HEK293 (cell line): ENCODE data around the gene TTC39A.

Experiments used
- CTCF ChIA-PET: fragments of 350-600 bp; formaldehyde crosslinking; extraction: SDS; loops from one replicate; lab custom pipeline; 2021; ENCODE audit warnings: antibody characterized with exemption; lab: Yijun Ruan, JAX
- POLR2A ChIA-PET: fragments of 300-600 bp; formaldehyde crosslinking; extraction: SDS; loops from one replicate; lab custom pipeline; 2020; ENCODE audit warnings: antibody characterized with exemption, inconsistent platforms; lab: Yijun Ruan, JAX
- H3K27ac ChIP-seq: fragments of 200-500 bp; sonication (Bioruptor generic); 2 replicates; pipeline ENCODE4 v1.5.1; 2014; ENCODE audit warnings: low read depth, low read length, control low read depth, inconsistent platforms; ENCODE audit errors: extremely low read depth
- H3K36me3 ChIP-seq, 2 experiments: fragments of 200-500 bp in 1 of 2; sonication (Bioruptor generic) in 1 of 2; 1 replicate in 1 of 2; 2 replicates in 1 of 2; pipeline ENCODE4 v1.5.1; 2014 to 2017; ENCODE audit warnings: inconsistent platforms in 2 of 2, low read length in 2 of 2; ENCODE audit not compliant: control insufficient read depth in 2 of 2, insufficient read depth in 1 of 2
- H3K4me1 ChIP-seq: fragments of 200-500 bp; sonication (Bioruptor generic); 2 replicates; pipeline ENCODE4 v1.5.1; 2014; ENCODE audit warnings: mild to moderate bottlenecking, low read length, inconsistent platforms; ENCODE audit not compliant: control insufficient read depth, insufficient read depth
- H3K4me3 ChIP-seq: 2 replicates; pipeline ENCODE4 v1.5.1; 2011; ENCODE audit warnings: low read depth, mild to moderate bottlenecking, control low read depth, low read length, moderate library complexity
- H3K9me3 ChIP-seq: fragments of 200-500 bp; sonication (Bioruptor generic); 2 replicates; pipeline ENCODE4 v1.5.1; 2014; ENCODE audit warnings: low read depth, low read length, inconsistent platforms; ENCODE audit not compliant: control insufficient read depth, insufficient read depth
- EGR2 ChIP-seq: fragments of 450-650 bp; formaldehyde crosslinking; IDR thresholded peaks from 2 replicates; pipeline ENCODE4 v1.5.1; 2016; ENCODE audit warnings: low read depth, missing biosample characterization, missing genetic modification characterization
- GLI4 ChIP-seq: fragments of 450-650 bp; formaldehyde crosslinking; IDR thresholded peaks from 2 replicates; pipeline ENCODE4 v1.5.1; 2016; ENCODE audit warnings: missing biosample characterization, missing genetic modification characterization
- IKZF3 ChIP-seq: fragments of 450-650 bp; IDR thresholded peaks from 2 replicates; pipeline ENCODE4 v1.5.0; 2018; ENCODE audit warnings: missing biosample characterization, mild to moderate bottlenecking, missing genetic modification characterization, moderate library complexity
- KLF1 ChIP-seq: fragments of 450-650 bp; formaldehyde crosslinking; IDR thresholded peaks from 2 replicates; pipeline ENCODE4 v1.5.1; 2016; ENCODE audit warnings: missing biosample characterization, missing genetic modification characterization
- OVOL3 ChIP-seq: fragments of 450-650 bp; formaldehyde crosslinking; IDR thresholded peaks from 2 replicates; pipeline ENCODE4 v1.5.1; 2016; ENCODE audit warnings: missing biosample characterization, missing genetic modification characterization
- SP2 ChIP-seq: fragments of 450-650 bp; formaldehyde crosslinking; IDR thresholded peaks from 2 replicates; pipeline ENCODE4 v1.5.1; 2016; ENCODE audit warnings: missing biosample characterization, missing genetic modification characterization
- SP7 ChIP-seq: fragments of 450-650 bp; formaldehyde crosslinking; IDR thresholded peaks from 2 replicates; pipeline ENCODE4 v1.5.1; 2016; ENCODE audit warnings: missing biosample characterization, missing genetic modification characterization
- WT1 ChIP-seq: fragments of 450-650 bp; formaldehyde crosslinking; IDR thresholded peaks from 2 replicates; pipeline ENCODE4 v1.5.1; 2016; ENCODE audit warnings: missing biosample characterization, missing genetic modification characterization
- ZBTB17 ChIP-seq: fragments of 450-650 bp; formaldehyde crosslinking; IDR thresholded peaks from 2 replicates; pipeline ENCODE4 v1.5.1; 2016; ENCODE audit warnings: missing biosample characterization, missing genetic modification characterization
- ZFHX2 ChIP-seq: fragments of 450-650 bp; formaldehyde crosslinking; conservative IDR thresholded peaks from 2 replicates; pipeline ENCODE4 v1.5.1; 2016; ENCODE audit warnings: missing biosample characterization, missing genetic modification characterization
- ZNF138 ChIP-seq: fragments of 450-650 bp; formaldehyde crosslinking; IDR thresholded peaks from 2 replicates; pipeline ENCODE4 v1.5.1; 2016; ENCODE audit warnings: missing biosample characterization, missing genetic modification characterization, borderline replicate concordance
- ZNF23 ChIP-seq: fragments of 450-650 bp; formaldehyde crosslinking; IDR thresholded peaks from 2 replicates; pipeline ENCODE4 v1.5.1; 2016; ENCODE audit warnings: missing biosample characterization, missing genetic modification characterization, borderline replicate concordance
- ZNF266 ChIP-seq: fragments of 450-650 bp; formaldehyde crosslinking; IDR thresholded peaks from 2 replicates; pipeline ENCODE4 v1.5.1; 2016; ENCODE audit warnings: missing biosample characterization, missing genetic modification characterization, low read depth
- ZNF311 ChIP-seq: fragments of 450-650 bp; formaldehyde crosslinking; IDR thresholded peaks from 2 replicates; pipeline ENCODE4 v1.5.1; 2017; ENCODE audit warnings: missing biosample characterization, missing genetic modification characterization, borderline replicate concordance
- ZNF335 ChIP-seq: fragments of 450-650 bp; formaldehyde crosslinking; conservative IDR thresholded peaks from 2 replicates; pipeline ENCODE4 v1.5.1; 2016; ENCODE audit warnings: missing biosample characterization, missing genetic modification characterization
- ZNF404 ChIP-seq: fragments of 450-650 bp; formaldehyde crosslinking; IDR thresholded peaks from 2 replicates; pipeline ENCODE4 v1.5.1; 2017; ENCODE audit warnings: missing biosample characterization, missing genetic modification characterization
- ZNF433 ChIP-seq: fragments of 450-650 bp; formaldehyde crosslinking; IDR thresholded peaks from 2 replicates; pipeline ENCODE4 v1.5.1; 2016; ENCODE audit warnings: missing biosample characterization, missing genetic modification characterization, low read depth
- ZNF596 ChIP-seq: fragments of 450-650 bp; IDR thresholded peaks from 2 replicates; pipeline ENCODE4 v1.5.0; 2018; ENCODE audit warnings: missing biosample characterization, mild to moderate bottlenecking, missing genetic modification characterization, moderate library complexity
- ZNF626 ChIP-seq: fragments of 450-650 bp; sonication (Bioruptor Pico); formaldehyde crosslinking; IDR thresholded peaks from 2 replicates; pipeline ENCODE4 v1.5.1; 2018; ENCODE audit warnings: missing biosample characterization, missing genetic modification characterization, inconsistent platforms
- ZNF670 ChIP-seq: fragments of 450-650 bp; formaldehyde crosslinking; IDR thresholded peaks from 2 replicates; pipeline ENCODE4 v1.5.1; 2016; ENCODE audit warnings: missing biosample characterization, missing genetic modification characterization, low read depth
- ZNF747 ChIP-seq: fragments of 450-650 bp; formaldehyde crosslinking; IDR thresholded peaks from 2 replicates; pipeline ENCODE4 v1.5.1; 2016; ENCODE audit warnings: missing biosample characterization, missing genetic modification characterization
- ZNF776 ChIP-seq: fragments of 450-650 bp; formaldehyde crosslinking; IDR thresholded peaks from 2 replicates; pipeline ENCODE4 v1.5.0; 2017; ENCODE audit warnings: missing biosample characterization, missing genetic modification characterization, borderline replicate concordance
- ZNF792 ChIP-seq: fragments of 450-650 bp; formaldehyde crosslinking; IDR thresholded peaks from 2 replicates; pipeline ENCODE4 v1.5.1; 2016; ENCODE audit warnings: missing biosample characterization, missing genetic modification characterization
- TF ChIP-seq, protein P1 (sequence below): fragments of 450-650 bp; IDR thresholded peaks from 2 replicates; pipeline ENCODE4 v1.5.1; 2018; ENCODE audit warnings: missing biosample characterization, missing genetic modification characterization
- TF ChIP-seq, protein P2 (sequence below): fragments of 450-650 bp; formaldehyde crosslinking; IDR thresholded peaks from 2 replicates; pipeline ENCODE4 v1.5.1; 2017; ENCODE audit warnings: missing biosample characterization, missing genetic modification characterization
- TF ChIP-seq, protein P3 (sequence below): fragments of 450-650 bp; formaldehyde crosslinking; IDR thresholded peaks from 2 replicates; pipeline ENCODE4 v1.5.1; 2016; ENCODE audit warnings: missing biosample characterization, missing genetic modification characterization

TTC39A gene

DNA sequence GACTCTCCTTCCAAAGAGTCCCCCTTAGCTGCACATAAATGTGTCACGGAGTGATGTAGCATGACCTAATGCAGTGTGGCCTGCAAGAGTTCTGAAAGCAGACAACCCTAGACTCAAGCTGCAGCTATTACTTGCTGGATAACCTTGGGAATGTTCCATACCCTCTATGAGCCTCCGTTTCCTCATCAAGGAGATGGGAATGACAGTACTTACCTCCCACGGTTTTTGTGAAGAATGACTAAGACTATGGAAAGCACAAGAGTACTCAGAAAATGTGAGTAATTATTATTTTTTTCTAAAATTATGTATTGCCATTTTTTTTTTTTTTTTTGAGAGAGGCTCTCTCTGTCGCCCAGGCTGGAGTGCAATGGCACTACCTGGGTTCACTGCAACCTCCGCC is 3.0 kb downstream of the TTC39A start:
- ChIA-PET POLR2A (interaction anchor here (0.7 kb wide), 1 partner anchor 158 kb away, joined by 6 read pairs; no protein-coding TSS in a partner anchor), CTCF (interaction anchor here (1.8 kb wide), 1 partner anchor 31 kb away, joined by 5 read pairs; no protein-coding TSS in a partner anchor)
- Histone ChIP-seq H3K27ac (no peak overlapping the region), H3K36me3 (no peaks in the 10 kb centered on the region), H3K9me3 (no peaks in the 10 kb centered on the region), H3K4me3 (no peak overlapping the region), H3K4me1 (peaks cover 6% of the 10 kb centered on the region; the same call in 1 of the 2 replicates)
- TF ChIP-seq IKZF3 (tag by site-specific recombination) (0 out of 2 replicates have a peak, but pooled peaks have one; percentile 18), ZNF311 (tag by site-specific recombination) (no peak), ZNF404 (tag by site-specific recombination) (no peak), ZNF776 (tag by site-specific recombination) (no peak), ZNF747 (tag by site-specific recombination) (no peak), OVOL3 (tag by site-specific recombination) (no peak), SP2 (tag by site-specific recombination) (no peak)
- TF ChIP-seq, protein P1, sequence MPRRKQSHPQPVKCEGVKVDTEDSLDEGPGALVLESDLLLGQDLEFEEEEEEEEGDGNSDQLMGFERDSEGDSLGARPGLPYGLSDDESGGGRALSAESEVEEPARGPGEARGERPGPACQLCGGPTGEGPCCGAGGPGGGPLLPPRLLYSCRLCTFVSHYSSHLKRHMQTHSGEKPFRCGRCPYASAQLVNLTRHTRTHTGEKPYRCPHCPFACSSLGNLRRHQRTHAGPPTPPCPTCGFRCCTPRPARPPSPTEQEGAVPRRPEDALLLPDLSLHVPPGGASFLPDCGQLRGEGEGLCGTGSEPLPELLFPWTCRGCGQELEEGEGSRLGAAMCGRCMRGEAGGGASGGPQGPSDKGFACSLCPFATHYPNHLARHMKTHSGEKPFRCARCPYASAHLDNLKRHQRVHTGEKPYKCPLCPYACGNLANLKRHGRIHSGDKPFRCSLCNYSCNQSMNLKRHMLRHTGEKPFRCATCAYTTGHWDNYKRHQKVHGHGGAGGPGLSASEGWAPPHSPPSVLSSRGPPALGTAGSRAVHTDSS (tag by site-specific recombination), result no peak

DNA sequence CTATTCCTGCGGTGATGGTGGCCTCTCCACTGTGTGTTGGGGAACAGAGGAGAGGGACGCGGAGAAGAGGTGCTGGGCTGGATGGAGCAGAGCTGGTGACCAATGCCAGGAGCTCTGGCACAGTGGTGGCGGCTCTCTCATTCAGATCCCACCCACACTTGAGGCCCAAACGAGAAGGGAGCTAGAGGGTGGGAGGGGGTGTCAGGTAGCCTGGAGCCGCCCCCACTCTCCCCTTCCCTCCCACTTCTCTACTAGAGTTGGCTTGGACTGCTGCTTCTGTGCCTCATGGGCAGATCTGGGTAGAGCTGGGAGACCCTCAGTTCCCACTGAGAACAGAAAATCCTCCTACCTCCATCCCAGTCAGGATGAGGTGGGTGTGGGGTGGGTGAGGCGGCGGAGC is 3.5 kb downstream of the TTC39A start:
- no peaks in the 10 kb centered on the region for H3K36me3 ChIP-seq
- ChIA-PET CTCF (interaction anchor here (1.8 kb wide), 1 partner anchor 30 kb away, joined by 5 read pairs; no protein-coding TSS in a partner anchor), POLR2A (no interaction called here)
- peaks cover 6% of the 10 kb centered on the region; the same call in 1 of the 2 replicates for H3K4me1 ChIP-seq
- H3K9me3 ChIP-seq, result no peaks in the 10 kb centered on the region
- H3K27ac ChIP-seq, result no peak overlapping the region
- TF ChIP-seq ZNF792 (tag by site-specific recombination), result no peak
- TF ChIP-seq GLI4, result no peak
- no peak for TF ChIP-seq ZNF670 (tag by site-specific recombination)
- TF ChIP-seq KLF1, result no peak
- TF ChIP-seq EGR2 (tag by site-specific recombination), result peak; percentile 95
- TF ChIP-seq ZNF776 (tag by site-specific recombination), result no peak
- TF ChIP-seq, protein P2, sequence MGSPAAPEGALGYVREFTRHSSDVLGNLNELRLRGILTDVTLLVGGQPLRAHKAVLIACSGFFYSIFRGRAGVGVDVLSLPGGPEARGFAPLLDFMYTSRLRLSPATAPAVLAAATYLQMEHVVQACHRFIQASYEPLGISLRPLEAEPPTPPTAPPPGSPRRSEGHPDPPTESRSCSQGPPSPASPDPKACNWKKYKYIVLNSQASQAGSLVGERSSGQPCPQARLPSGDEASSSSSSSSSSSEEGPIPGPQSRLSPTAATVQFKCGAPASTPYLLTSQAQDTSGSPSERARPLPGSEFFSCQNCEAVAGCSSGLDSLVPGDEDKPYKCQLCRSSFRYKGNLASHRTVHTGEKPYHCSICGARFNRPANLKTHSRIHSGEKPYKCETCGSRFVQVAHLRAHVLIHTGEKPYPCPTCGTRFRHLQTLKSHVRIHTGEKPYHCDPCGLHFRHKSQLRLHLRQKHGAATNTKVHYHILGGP, result no peak
- no peak for TF ChIP-seq ZNF266 (tag by site-specific recombination)
- no peak for TF ChIP-seq ZNF433 (tag by site-specific recombination)
- peak; percentile 98 for TF ChIP-seq ZFHX2
- no peak for TF ChIP-seq ZNF138 (tag by site-specific recombination)
- no peak overlapping the region for H3K4me3 ChIP-seq

DNA sequence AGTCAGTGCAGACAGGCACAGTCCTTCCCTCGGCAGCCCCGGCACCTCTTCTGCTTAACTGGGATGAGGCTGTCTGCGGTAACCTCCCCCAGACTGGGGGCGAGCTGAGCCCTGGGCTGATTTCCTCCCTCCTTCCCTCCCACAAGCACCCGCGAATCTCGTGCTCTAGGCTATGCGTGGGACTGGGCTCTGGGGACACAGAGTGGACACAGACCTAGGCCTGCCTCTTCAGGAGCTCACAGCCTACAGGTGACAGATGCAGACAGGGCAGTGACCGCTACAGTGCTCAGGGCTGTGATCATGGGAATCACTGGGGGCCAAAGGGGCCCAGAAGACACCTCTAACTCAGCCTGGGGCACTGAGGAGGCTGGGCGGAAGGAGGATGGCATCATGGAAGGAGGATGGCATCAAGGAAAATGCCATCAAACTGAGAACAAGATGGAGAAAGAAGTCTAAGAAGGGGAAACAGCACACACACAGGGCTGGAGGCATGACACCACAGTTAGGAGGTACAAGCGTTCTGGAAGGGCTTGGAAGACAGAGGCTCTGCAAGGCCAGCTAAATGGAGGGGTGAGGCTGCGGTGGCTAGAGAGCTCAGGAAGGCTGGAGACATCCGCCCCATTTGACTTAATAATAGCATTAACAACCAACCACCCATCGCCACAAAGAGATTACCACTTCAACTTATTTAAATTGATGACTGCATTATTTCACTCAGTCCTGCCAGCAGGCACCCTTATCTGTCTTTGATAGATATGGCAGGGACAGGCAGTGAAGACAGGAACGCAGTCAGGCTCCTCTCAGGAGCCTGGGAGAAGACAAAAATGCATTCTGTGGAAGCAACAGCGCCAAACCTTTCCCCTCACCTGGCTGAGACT is 4.2 kb downstream of the TTC39A start:
- Histone ChIP-seq H3K9me3 (no peaks in the 10 kb centered on the region), H3K27ac (no peak overlapping the region), H3K4me3 (no peak overlapping the region), H3K36me3 (no peaks in the 10 kb centered on the region), H3K4me1 (peaks cover 3% of the 10 kb centered on the region; the same call in 1 of the 2 replicates)
- CTCF ChIA-PET, result interaction anchor here (1.8 kb wide), 1 partner anchor 29 kb away, joined by 5 read pairs; no protein-coding TSS in a partner anchor
- POLR2A ChIA-PET, result interaction anchor here (1.6 kb wide), 1 partner anchor 10 kb away, joined by 3 read pairs; no protein-coding TSS in a partner anchor
- TF ChIP-seq ZNF335 (tag by site-specific recombination), result no peak
- no peak for TF ChIP-seq WT1 (tag by site-specific recombination)
- no peak for TF ChIP-seq ZNF23 (tag by site-specific recombination)
- TF ChIP-seq EGR2 (tag by site-specific recombination), result peak; percentile 92
- no peak for TF ChIP-seq ZNF626
- 0 out of 2 replicates have a peak, but pooled peaks have one; percentile 41 for TF ChIP-seq SP7 (tag by site-specific recombination)
- no peak for TF ChIP-seq ZNF596 (tag by site-specific recombination)
- TF ChIP-seq, protein P3, sequence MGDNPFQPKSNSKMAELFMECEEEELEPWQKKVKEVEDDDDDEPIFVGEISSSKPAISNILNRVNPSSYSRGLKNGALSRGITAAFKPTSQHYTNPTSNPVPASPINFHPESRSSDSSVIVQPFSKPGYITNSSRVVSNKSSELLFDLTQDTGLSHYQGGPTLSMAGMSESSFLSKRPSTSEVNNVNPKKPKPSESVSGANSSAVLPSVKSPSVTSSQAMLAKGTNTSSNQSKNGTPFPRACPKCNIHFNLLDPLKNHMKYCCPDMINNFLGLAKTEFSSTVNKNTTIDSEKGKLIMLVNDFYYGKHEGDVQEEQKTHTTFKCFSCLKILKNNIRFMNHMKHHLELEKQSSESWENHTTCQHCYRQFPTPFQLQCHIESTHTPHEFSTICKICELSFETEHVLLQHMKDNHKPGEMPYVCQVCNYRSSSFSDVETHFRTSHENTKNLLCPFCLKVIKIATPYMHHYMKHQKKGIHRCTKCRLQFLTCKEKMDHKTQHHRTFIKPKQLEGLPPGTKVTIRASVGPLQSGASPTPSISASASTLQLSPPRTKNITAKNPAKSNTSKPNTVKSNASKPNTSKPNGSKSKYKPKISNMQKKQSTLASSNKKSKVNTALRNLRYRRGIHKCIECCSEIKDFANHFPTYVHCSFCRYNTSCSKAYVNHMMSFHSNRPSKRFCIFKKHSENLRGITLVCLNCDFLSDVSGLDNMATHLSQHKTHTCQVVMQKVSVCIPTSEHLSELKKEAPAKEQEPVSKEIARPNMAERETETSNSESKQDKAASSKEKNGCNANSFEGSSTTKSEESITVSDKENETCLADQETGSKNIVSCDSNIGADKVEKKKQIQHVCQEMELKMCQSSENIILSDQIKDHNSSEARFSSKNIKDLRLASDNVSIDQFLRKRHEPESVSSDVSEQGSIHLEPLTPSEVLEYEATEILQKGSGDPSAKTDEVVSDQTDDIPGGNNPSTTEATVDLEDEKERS, result no peak
- TF ChIP-seq ZBTB17 (tag by site-specific recombination), result no peak
